Kidney (tissue), 14 donors: ENCODE data around the gene CCDC127. TPM values are rescaled to one million over a fixed set of nuclear protein-coding genes. Genes with fewer than 3 reads are reported as not detected.

Source experiments
- DNase-seq, 5 donors: peaks; one replicate each; pipeline ENCODE4 v3.0.0-alpha.2; 2013 to 2020
- FAIRE-seq: peaks from 2 replicates; lab custom pipeline; 2012; peaks lifted over from hg19 to GRCh38; lab: Jason Lieb, UNC
- H3K27ac ChIP-seq, 2 donors: one replicate each; pipeline ENCODE4 v1.7.0; 2013; ENCODE audit warnings: low read depth in 2 of 2, low read length in 2 of 2, inconsistent platforms in 1 of 2
- H3K27me3 ChIP-seq: one replicate; pipeline ENCODE4 v1.7.1; 2013; ENCODE audit warnings: low read length, inconsistent platforms; ENCODE audit not compliant: control insufficient read depth, insufficient read depth
- H3K36me3 ChIP-seq, 3 donors: one replicate each; pipeline versions ENCODE4 v1.7.0 to v1.7.1; 2013; ENCODE audit warnings: low read length in 3 of 3, control low read depth in 1 of 3, inconsistent platforms in 1 of 3; ENCODE audit not compliant: insufficient read depth in 3 of 3, control insufficient read depth in 2 of 3
- H3K4me1 ChIP-seq, 3 donors: one replicate each; pipeline versions ENCODE4 v1.7.0 to v1.7.1; 2013; ENCODE audit warnings: low read length in 3 of 3, inconsistent platforms in 1 of 3, low read depth in 1 of 3; ENCODE audit not compliant: control insufficient read depth in 2 of 3, insufficient read depth in 2 of 3
- H3K4me3 ChIP-seq, 3 donors: one replicate each; pipeline versions ENCODE4 v1.7.0 to v1.8.1; 2013; ENCODE audit warnings: low read length in 3 of 3, control low read depth in 1 of 3, inconsistent platforms in 1 of 3
- H3K9ac ChIP-seq, 3 donors: one replicate each; pipeline versions ENCODE4 v1.7.0 to v1.7.1; 2013; ENCODE audit warnings: low read length in 3 of 3, control low read depth in 1 of 3, inconsistent platforms in 1 of 3
- H3K9me3 ChIP-seq, 3 donors: one replicate each; pipeline versions ENCODE4 v1.7.0 to v1.7.1; 2013; ENCODE audit warnings: low read length in 3 of 3, control low read depth in 1 of 3, inconsistent platforms in 1 of 3; ENCODE audit not compliant: control insufficient read depth in 2 of 3, insufficient read depth in 1 of 3
- intact Hi-C: fragments of 100-400 bp; cut with DNase I; formaldehyde crosslinking; loops from one replicate; pipeline ENCODE4 v1.11.1; 2022
- polyA plus RNA-seq: library from polyadenylated mRNA; stranded (reverse); fragments of 350-450 nt; fragmentation: Illumina TruSeq; extraction: RNeasy Lipid Tissue Mini Kit (QIAGEN cat#74804); gene quantifications from one replicate; pipeline ENCODE4 v1.2.3, GENCODE V29; 2014; ENCODE audit warnings: low read depth, low replicate concordance; ENCODE audit not compliant: insufficient read depth
- total RNA-seq: library from RNA; stranded (reverse); fragmentation: NEBNext Ultra II Directional; extraction: Animal tissue kit (Norgen Biotek cat#: 25700); gene quantifications from one replicate; pipeline ENCODE4 v1.2.1, GENCODE V29; 2021
- TF ChIP-seq, protein P1 (sequence below): IDR thresholded peaks from 3 replicates; pipeline ENCODE4 v1.5.1; 2012; ENCODE audit warnings: mild to moderate bottlenecking, moderate library complexity, borderline replicate concordance; ENCODE audit not compliant: insufficient read depth; ENCODE audit errors: extremely low read depth
- donor health status: control.
- donor health status: control.
- donor health status: control.
- donor health status: control.
- donor health status: control.
- donor health status: DM: yes; HTN: yes; CAD: no.
- donor health status: Normal renal cell carcinoma (clear cell type).

The CCDC127 gene
- total and polyA plus RNA-seq, 2 donors from 2014 or later, result 3.2 to 5.9 TPM

DNA sequence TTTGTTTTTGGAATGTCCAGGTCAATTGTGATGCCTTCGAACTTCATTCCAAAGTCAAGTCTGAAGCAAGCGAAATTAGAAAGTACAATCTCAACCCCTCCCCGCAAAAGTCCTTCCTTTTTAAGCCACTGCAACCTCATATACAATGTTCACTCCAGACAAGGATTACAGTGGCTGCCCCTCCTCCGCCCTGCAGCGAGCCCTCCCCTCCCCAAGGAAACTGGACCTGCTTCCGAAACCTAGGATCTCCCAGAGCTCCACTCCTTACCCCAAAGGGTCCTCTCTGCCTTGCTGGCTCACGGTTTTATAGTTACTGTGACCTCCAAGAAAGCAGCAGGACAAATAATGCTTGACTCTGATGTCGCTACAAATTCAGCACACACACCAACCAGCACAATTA is 16.3 kb downstream of the CCDC127 start:
- TF ChIP-seq, protein P1, sequence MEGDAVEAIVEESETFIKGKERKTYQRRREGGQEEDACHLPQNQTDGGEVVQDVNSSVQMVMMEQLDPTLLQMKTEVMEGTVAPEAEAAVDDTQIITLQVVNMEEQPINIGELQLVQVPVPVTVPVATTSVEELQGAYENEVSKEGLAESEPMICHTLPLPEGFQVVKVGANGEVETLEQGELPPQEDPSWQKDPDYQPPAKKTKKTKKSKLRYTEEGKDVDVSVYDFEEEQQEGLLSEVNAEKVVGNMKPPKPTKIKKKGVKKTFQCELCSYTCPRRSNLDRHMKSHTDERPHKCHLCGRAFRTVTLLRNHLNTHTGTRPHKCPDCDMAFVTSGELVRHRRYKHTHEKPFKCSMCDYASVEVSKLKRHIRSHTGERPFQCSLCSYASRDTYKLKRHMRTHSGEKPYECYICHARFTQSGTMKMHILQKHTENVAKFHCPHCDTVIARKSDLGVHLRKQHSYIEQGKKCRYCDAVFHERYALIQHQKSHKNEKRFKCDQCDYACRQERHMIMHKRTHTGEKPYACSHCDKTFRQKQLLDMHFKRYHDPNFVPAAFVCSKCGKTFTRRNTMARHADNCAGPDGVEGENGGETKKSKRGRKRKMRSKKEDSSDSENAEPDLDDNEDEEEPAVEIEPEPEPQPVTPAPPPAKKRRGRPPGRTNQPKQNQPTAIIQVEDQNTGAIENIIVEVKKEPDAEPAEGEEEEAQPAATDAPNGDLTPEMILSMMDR, result no peak
- Histone ChIP-seq H3K9me3 (no peaks in the 10 kb centered on the region), H3K36me3 (peaks cover 2 to 14% (median 5%) of the 10 kb centered on the region in 3 donors), H3K4me1 (no peaks in the 10 kb centered on the region), H3K27ac (no peak overlapping the region), H3K27me3 (no peaks in the 10 kb centered on the region), H3K4me3 (no peak overlapping the region), H3K9ac (no peak overlapping the region)
- DNase-seq (peak in 1 of 5 donors; percentile 10), FAIRE-seq (no peak)
- intact Hi-C loops, result no loop called here

DNA sequence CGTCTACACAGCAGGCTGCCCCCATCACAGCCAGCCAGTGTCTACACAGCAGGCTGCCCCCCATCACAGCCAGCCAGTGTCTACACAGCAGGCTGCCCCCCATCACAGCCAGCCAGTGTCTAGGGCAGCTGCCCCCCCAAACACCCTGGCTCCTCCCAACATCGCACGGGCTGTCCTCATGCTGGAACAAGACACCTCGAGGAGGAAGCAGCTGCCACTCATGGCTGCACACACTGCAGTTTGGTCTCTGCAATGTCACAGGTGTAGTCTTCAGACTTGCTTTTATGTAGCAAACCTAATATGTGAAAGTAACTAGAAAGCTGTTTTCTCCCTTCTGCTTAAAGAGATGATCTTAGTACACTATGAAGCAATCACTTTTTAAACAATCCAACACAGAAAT is 17.0 kb downstream of the CCDC127 start:
- H3K4me3 ChIP-seq, result no peak overlapping the region
- no peaks in the 10 kb centered on the region for H3K9me3 ChIP-seq
- H3K27me3 ChIP-seq, result no peaks in the 10 kb centered on the region
- H3K4me1 ChIP-seq, result no peaks in the 10 kb centered on the region
- H3K36me3 ChIP-seq, result peaks cover 2 to 14% (median 5%) of the 10 kb centered on the region in 3 donors
- DNase-seq, result peak in 2 of 5 donors; percentile 53 to 54
- no peak overlapping the region for H3K27ac ChIP-seq
- no peak for FAIRE-seq
- intact Hi-C loops, result no loop called here
- TF ChIP-seq, protein P1, result no peak
- no peak overlapping the region for H3K9ac ChIP-seq

DNA sequence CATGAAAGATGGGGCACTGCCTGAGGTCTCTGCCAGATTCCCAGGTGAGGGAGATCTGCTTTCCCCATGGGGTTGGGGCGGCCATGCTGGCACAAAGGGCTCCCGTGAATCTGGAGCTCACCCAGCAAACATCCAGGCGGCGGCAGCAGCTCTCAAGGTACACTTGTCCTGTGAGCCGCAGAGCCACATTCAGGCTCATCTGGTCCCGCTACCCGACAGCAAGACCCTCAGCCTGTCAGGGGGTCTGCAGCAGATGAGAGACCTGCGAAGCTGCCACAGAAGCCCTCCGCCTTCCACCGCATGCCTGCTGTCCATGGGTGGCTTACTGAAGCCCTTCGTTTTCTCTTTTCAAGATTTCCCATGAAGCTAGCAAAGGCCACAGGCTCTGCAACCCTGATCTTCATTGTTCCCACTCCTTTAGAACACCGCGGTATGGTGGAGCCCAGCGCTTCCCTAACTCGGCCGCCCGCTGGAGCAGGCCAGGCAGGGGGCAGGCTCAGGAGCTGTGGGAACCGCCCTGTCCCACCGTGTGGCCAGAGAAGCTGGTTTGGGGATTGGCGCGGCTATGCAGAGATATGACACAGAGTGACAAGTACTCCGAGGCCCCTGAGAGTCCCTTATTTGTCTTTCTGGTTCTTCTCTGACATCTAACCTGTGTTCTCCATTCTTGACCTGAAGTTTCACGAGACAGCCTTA is 17.9 kb downstream of the CCDC127 start:
- H3K36me3 ChIP-seq, result peaks cover 2 to 12% (median 5%) of the 10 kb centered on the region in 3 donors
- H3K4me1 ChIP-seq, result no peaks in the 10 kb centered on the region
- no peaks in the 10 kb centered on the region for H3K27me3 ChIP-seq
- H3K27ac ChIP-seq, result no peak overlapping the region
- no peaks in the 10 kb centered on the region for H3K9me3 ChIP-seq
- TF ChIP-seq, protein P1, result no peak
- DNase-seq, result peak in 1 of 5 donors; percentile 69
- no peak for FAIRE-seq
- H3K9ac ChIP-seq, result no peak overlapping the region
- no peak overlapping the region for H3K4me3 ChIP-seq
- intact Hi-C loops, result no loop called here
